Peyer's patch (tissue), 4 donors: Measurements from ENCODE around the gene SLC6A11. TPM values are rescaled to one million over a fixed set of nuclear protein-coding genes. Genes with fewer than 3 reads are reported as not detected.

Source experiments
- DNase-seq, 3 donors: peaks; one replicate each; pipeline ENCODE4 v3.0.0-alpha.2; 2017 to 2019
- H3K27ac ChIP-seq, 4 donors: fragments of 200-600 bp; sonication (generic); one replicate each; pipeline ENCODE4 v1.5.1; 2016 to 2019
- H3K27me3 ChIP-seq, 2 donors: fragments of 200-600 bp; sonication (generic); one replicate each; pipeline ENCODE4 v1.5.1; 2019
- H3K36me3 ChIP-seq, 3 donors: fragments of 200-600 bp; sonication (generic); one replicate each; pipeline ENCODE4 v1.5.1; 2016 to 2019
- H3K4me1 ChIP-seq, 4 donors: fragments of 200-600 bp; sonication (generic); one replicate each; pipeline ENCODE4 v1.5.1; 2016 to 2019
- H3K4me3 ChIP-seq, 4 donors: fragments of 200-600 bp; sonication (generic); 1 replicate in 3 of 4; 2 replicates in 1 of 4; pipeline ENCODE4 v1.5.1; 2016 to 2019; ENCODE audit warnings: mild to moderate bottlenecking in 1 of 4
- H3K9me3 ChIP-seq, 4 donors: fragments of 200-600 bp; sonication (generic); one replicate each; pipeline ENCODE4 v1.5.1; 2016 to 2019; ENCODE audit warnings: mild to moderate bottlenecking in 1 of 4
- CTCF ChIP-seq, 6 experiments: fragments of 450-650 bp in 4 of 6; fragments of 200-600 bp in 2 of 6; sonication (generic) in 1 of 6; IDR thresholded peaks; one replicate each; pipeline ENCODE4 v1.5.1; 2017 to 2019; ENCODE audit warnings: antibody characterized with exemption in 6 of 6, mild to moderate bottlenecking in 3 of 6, moderate library complexity in 1 of 6
- POLR2A ChIP-seq, 2 donors: fragments of 450-650 bp; IDR thresholded peaks; one replicate each; pipeline ENCODE4 v1.5.1; 2017; ENCODE audit warnings: antibody characterized with exemption in 2 of 2, mild to moderate bottlenecking in 2 of 2, moderate library complexity in 2 of 2
- total RNA-seq, 4 donors: library from RNA; depleted of rRNA; stranded (reverse); fragments of >200 nt; gene quantifications; one replicate each; pipeline ENCODE4 v1.1.0, GENCODE V29; 2016

Gene SLC6A11
- total RNA-seq, 4 donors from 2014 or later, result not detected

DNA sequence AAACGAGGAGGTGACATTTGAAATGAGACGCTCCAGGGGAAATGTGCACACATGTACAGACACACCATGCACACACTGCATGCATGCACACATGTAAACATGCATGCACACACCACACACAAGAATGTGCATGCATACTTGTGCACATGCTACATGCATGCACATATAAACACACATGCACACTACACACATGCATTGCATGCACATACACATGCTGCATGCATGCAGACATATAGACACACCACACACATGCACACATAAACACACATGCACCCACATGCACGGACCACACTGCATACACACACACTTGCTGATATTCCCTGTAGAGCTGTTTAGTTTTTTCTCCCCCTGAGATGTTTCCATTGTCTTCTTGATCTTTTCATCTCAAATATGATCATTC, 138.7 kb downstream of the SLC6A11 start:
- TF ChIP-seq CTCF (IDR thresholded peaks at IDR 0.05) (no peak), POLR2A (IDR thresholded peaks at IDR 0.05) (no peak)
- Histone ChIP-seq H3K27me3 (no peaks in the 10 kb centered on the region), H3K9me3 (no peaks in the 10 kb centered on the region), H3K36me3 (no peaks in the 10 kb centered on the region), H3K4me1 (no peaks in the 10 kb centered on the region), H3K27ac (no peak overlapping the region), H3K4me3 (no peak overlapping the region)
- no peak for DNase-seq

GRCh38 chr3:10955711-10956453, 139.9 kb downstream of the SLC6A11 start:
- no peaks in the 10 kb centered on the region for H3K36me3 ChIP-seq
- no peaks in the 10 kb centered on the region for H3K9me3 ChIP-seq
- no peak overlapping the region for H3K27ac ChIP-seq
- no peaks in the 10 kb centered on the region for H3K27me3 ChIP-seq
- no peak for TF ChIP-seq CTCF (IDR thresholded peaks at IDR 0.05)
- no peak for TF ChIP-seq POLR2A (IDR thresholded peaks at IDR 0.05)
- no peak for DNase-seq
- no peaks in the 10 kb centered on the region for H3K4me1 ChIP-seq
- no peak overlapping the region for H3K4me3 ChIP-seq

DNA sequence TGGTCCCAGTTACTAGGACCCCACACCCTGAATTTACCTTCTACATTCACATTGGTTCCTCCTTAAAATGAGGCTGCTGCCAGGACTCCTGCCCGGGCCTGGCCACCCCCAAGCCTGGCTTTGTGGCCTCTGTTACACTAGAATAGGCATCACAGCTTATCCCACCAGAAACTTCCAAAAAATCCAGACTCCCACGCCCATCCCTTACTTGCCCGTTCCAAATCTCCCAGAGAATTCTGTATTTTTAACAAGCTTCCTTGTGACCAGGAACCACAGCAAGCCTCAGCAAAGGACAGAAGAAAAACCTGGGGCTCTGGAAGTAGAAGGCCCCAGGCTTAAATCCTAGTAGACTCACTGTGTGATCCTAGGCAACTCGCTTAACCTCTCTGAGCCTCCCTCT, 140.5 kb downstream of the SLC6A11 start:
- no peaks in the 10 kb centered on the region for H3K9me3 ChIP-seq
- H3K4me3 ChIP-seq, result no peak overlapping the region
- H3K36me3 ChIP-seq, result no peaks in the 10 kb centered on the region
- H3K27ac ChIP-seq, result no peak overlapping the region
- no peaks in the 10 kb centered on the region for H3K4me1 ChIP-seq
- TF ChIP-seq POLR2A (IDR thresholded peaks at IDR 0.05) (no peak), CTCF (IDR thresholded peaks at IDR 0.05) (no peak)
- no peaks in the 10 kb centered on the region for H3K27me3 ChIP-seq
- DNase-seq, result no peak

DNA sequence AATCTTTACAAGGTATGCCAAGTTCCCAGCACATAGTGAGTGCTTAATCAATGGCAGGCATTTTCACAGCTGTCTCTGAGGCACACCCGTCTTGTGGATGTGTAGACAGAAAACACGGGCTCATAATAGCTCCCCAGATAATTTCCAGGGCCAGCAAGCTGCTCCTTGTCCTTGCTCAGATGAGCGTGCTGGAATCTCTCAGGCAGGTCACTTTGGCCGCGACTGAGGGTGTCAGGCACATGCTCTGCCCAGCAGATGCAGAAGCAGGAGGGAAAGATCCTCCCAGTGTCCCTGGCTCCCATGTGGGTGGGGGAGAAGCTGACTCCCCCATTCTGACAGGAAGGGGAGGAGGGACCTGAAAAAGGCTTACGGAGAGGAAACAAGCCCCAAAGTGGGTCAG, 141.0 kb downstream of the SLC6A11 start:
- H3K9me3 ChIP-seq, result no peaks in the 10 kb centered on the region
- no peaks in the 10 kb centered on the region for H3K27me3 ChIP-seq
- no peaks in the 10 kb centered on the region for H3K36me3 ChIP-seq
- no peak overlapping the region for H3K4me3 ChIP-seq
- DNase-seq, result no peak
- no peaks in the 10 kb centered on the region for H3K4me1 ChIP-seq
- H3K27ac ChIP-seq, result no peak overlapping the region
- TF ChIP-seq CTCF (IDR thresholded peaks at IDR 0.05) (no peak), POLR2A (IDR thresholded peaks at IDR 0.05) (no peak)

DNA sequence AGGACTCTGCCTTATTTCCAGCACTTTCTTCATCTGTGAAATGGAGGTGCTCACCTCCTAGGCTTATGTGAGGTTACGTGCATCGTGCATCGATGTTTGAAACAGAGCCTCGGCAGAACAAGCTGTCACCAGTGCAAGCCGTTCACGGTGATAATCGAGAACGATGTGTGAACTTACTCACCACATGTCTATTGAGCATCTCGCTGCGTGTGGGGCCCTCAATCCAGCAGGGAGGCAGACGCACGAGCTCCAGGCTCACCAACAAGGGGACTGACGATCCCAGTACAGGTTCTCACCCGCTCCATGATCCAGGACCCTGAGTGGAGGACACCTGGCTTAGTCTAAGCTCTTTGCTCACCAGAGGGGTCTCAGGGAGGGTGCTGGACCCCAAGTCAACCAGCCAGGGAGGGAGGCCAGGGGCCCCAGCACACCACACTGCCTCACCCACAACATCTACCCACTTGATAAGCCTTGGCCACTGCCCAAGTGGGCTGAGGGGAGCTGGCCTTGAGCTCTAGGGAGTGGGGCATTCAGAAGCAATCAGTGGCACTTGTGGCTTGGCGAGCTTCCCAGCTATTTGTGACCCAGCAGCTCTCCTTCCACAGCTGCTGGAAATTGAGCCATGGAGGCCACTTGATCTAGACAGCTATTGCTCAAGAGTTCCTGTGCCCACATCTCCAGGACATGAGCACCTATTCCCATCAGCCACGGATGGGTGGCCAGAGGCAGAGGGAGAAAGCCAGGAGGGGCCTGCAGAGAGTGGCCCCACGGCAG, 142.1 kb downstream of the SLC6A11 start:
- no peaks in the 10 kb centered on the region for H3K4me1 ChIP-seq
- no peak overlapping the region for H3K4me3 ChIP-seq
- TF ChIP-seq POLR2A (IDR thresholded peaks at IDR 0.05) (no peak), CTCF (IDR thresholded peaks at IDR 0.05) (no peak)
- H3K36me3 ChIP-seq, result no peaks in the 10 kb centered on the region
- H3K27ac ChIP-seq, result no peak overlapping the region
- H3K27me3 ChIP-seq, result no peaks in the 10 kb centered on the region
- no peaks in the 10 kb centered on the region for H3K9me3 ChIP-seq
- DNase-seq, result peak in 1 of 3 donors; percentile 54
